Spleen (tissue), 11 donors: ENCODE measurements around the gene PKNOX1. TPM values are rescaled to one million over a fixed set of nuclear protein-coding genes. Genes with fewer than 3 reads are reported as not detected.
"Not testable (repeated sequence)": the region's sequence is repeated elsewhere in the genome, so short reads cannot be mapped to it uniquely, and the experiment has no call there.

Experiments
- DNase-seq: peaks from one replicate; pipeline ENCODE4 v3.0.0-alpha.2; 2020
- H3K27ac ChIP-seq, 8 donors: fragments of 200-600 bp; sonication (generic) in 7 of 8; 1 replicate in 4 of 8; 2 replicates in 4 of 8; pipeline versions ENCODE4 v1.5.0 to v1.8.0; 2016 to 2021; ENCODE audit warnings: inconsistent platforms in 4 of 8, mild to moderate bottlenecking in 4 of 8, moderate library complexity in 1 of 8
- H3K27me3 ChIP-seq, 7 donors: fragments of 200-600 bp; sonication (generic) in 6 of 7; replicated peaks in 1 of 7; 1 replicate in 4 of 7; 2 replicates in 3 of 7; pipeline versions ENCODE4 v1.5.0 to v1.8.0; 2016 to 2021; ENCODE audit warnings: inconsistent platforms in 3 of 7, mild to moderate bottlenecking in 1 of 7
- H3K36me3 ChIP-seq, 6 donors: fragments of 200-600 bp; sonication (generic) in 5 of 6; 1 replicate in 4 of 6; 2 replicates in 2 of 6; pipeline versions ENCODE4 v1.5.0 to v1.8.0; 2016 to 2021; ENCODE audit warnings: inconsistent platforms in 2 of 6
- H3K4me1 ChIP-seq, 6 donors: fragments of 200-600 bp; sonication (generic) in 5 of 6; 1 replicate in 3 of 6; 2 replicates in 3 of 6; pipeline versions ENCODE4 v1.5.0 to v1.8.0; 2016 to 2021; ENCODE audit warnings: inconsistent platforms in 3 of 6
- H3K4me3 ChIP-seq, 8 donors: fragments of 200-600 bp; sonication (generic) in 7 of 8; 1 replicate in 4 of 8; 2 replicates in 4 of 8; pipeline versions ENCODE4 v1.5.0 to v1.8.0; 2016 to 2021; ENCODE audit warnings: inconsistent platforms in 4 of 8, mild to moderate bottlenecking in 4 of 8, moderate library complexity in 2 of 8
- H3K9me3 ChIP-seq, 8 donors: fragments of 200-600 bp; sonication (generic) in 7 of 8; 1 replicate in 4 of 8; 2 replicates in 4 of 8; pipeline versions ENCODE4 v1.5.0 to v1.8.0; 2016 to 2021; ENCODE audit warnings: inconsistent platforms in 4 of 8
- POLR2A ChIP-seq, 3 donors: fragments of 450-650 bp; IDR thresholded peaks; one replicate each; pipeline ENCODE4 v1.5.1; 2017; ENCODE audit warnings: antibody characterized with exemption in 3 of 3, mild to moderate bottlenecking in 1 of 3
- POLR2AphosphoS5 ChIP-seq, 3 donors: sonication (generic); formaldehyde crosslinking; IDR thresholded peaks; one replicate each; pipeline ENCODE4 v1.5.1; 2017; ENCODE audit warnings: antibody characterized with exemption in 3 of 3
- WGBS, 5 donors: extraction: QIAGEN DNeasy Blood & Tissue Kit in 3 of 5; methylation state at CpG; one replicate each; pipeline versions ENCODE4 v1.1.5 to v1.1.7; 2013 to 2018; 5-methylcytosine and 5-hydroxymethylcytosine counted together
- intact Hi-C: fragments of 100-400 bp; cut with DNase I; formaldehyde crosslinking; loops from one replicate; pipeline ENCODE4 v1.15.0; 2023; ENCODE audit warnings: low total_unique reads
- polyA plus RNA-seq, 3 donors: library from polyadenylated mRNA; stranded (reverse); fragments of 200-250 nt; gene quantifications; one replicate each; pipeline ENCODE4 v1.2.1, GENCODE V29; 2013
- total RNA-seq, 7 donors: library from RNA; depleted of rRNA in 3 of 7; stranded (reverse); fragments of >200 nt in 3 of 7; fragmentation: NEBNext Ultra II Directional in 4 of 7; extraction: Animal tissue kit (Norgen Biotek cat#: 25700) in 4 of 7; gene quantifications; one replicate each; pipeline versions ENCODE4 v1.1.0 to v1.2.1, GENCODE V29; 2016 to 2021
- TF ChIP-seq, protein P1 (sequence below), 11 experiments: fragments of 200-600 bp in 7 of 11; fragments of 450-650 bp in 4 of 11; sonication (generic) in 4 of 11; IDR thresholded peaks in 8 of 11; conservative IDR thresholded peaks in 3 of 11; 1 replicate in 7 of 11; 2 replicates in 4 of 11; pipeline versions ENCODE4 v1.4.0 to v1.8.0; 2016 to 2021; ENCODE audit warnings: antibody characterized with exemption in 11 of 11, inconsistent platforms in 4 of 11, mild to moderate bottlenecking in 1 of 11
- donor health status: healthy with polysubstance abuse.
- donor health status: DM: no; HTN: no; CAD: no; lungs with moderate emphysema.
- donor health status: DM: no; HTN: no; CAD: no.
- donor health status: Bipolar disorder and iron deficiency.
- donor health status: healthy.
- donor health status: DM: no; HTN: no; CAD: no.
- donor health status: DM: yes; HTN: yes; CAD: no.

Gene PKNOX1
- total and polyA plus RNA-seq, 10 donors: 7.3 to 21.2 (median 12.7) TPM

DNA sequence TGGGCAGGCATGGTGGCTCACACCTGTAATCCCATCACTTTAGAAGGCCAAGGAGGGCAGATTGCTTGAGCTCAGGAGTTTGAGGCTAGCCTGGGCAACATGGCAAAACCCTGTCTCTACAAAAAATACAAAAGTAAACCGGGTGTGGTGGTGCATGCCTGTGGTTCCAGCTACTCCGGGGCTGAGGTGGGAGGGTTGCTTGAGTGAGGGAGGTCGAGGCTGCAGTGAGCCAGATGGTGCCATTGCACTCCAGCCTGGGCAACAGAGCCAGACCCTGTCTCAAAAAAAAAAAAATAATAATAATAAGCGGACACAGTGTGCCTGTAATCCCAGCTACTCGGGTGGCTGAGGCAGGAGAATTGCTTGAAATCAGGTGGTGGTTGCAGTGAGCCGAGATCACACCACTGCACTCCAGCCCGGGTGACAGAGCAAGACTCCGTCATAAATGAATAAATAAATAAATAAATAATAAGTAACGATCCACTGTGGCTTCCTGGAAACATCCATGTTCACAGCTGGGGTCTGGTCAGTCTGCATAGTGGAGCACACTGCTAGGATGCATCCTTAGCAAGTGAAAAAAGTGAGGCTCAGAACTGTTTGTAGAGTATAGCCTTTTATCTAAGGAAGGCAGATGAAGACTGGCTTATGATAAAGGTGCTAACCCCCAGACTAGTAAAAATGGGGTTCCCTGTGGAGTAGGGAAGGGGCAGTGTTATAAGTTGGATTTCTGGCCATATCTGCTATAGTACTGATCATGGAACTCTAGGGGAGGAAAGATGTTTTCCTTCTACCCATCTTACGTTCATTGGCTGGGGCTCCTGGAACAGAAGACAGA lies 15.7 kb downstream of the PKNOX1 start:
- H3K4me1 ChIP-seq: peaks cover 0 to 57% (median 14%) of the 10 kb centered on the region in 6 donors
- H3K9me3 ChIP-seq: no peaks in the 10 kb centered on the region
- no peak overlapping the region for H3K4me3 ChIP-seq
- no peaks in the 10 kb centered on the region for H3K27me3 ChIP-seq
- TF ChIP-seq, protein P1, sequence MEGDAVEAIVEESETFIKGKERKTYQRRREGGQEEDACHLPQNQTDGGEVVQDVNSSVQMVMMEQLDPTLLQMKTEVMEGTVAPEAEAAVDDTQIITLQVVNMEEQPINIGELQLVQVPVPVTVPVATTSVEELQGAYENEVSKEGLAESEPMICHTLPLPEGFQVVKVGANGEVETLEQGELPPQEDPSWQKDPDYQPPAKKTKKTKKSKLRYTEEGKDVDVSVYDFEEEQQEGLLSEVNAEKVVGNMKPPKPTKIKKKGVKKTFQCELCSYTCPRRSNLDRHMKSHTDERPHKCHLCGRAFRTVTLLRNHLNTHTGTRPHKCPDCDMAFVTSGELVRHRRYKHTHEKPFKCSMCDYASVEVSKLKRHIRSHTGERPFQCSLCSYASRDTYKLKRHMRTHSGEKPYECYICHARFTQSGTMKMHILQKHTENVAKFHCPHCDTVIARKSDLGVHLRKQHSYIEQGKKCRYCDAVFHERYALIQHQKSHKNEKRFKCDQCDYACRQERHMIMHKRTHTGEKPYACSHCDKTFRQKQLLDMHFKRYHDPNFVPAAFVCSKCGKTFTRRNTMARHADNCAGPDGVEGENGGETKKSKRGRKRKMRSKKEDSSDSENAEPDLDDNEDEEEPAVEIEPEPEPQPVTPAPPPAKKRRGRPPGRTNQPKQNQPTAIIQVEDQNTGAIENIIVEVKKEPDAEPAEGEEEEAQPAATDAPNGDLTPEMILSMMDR (IDR thresholded peaks at IDR 0.05 in 8 of 11, conservative IDR thresholded peaks at IDR 0.05 in 3 of 11): no peak
- TF ChIP-seq POLR2A (IDR thresholded peaks at IDR 0.05) (no peak), POLR2AphosphoS5 (IDR thresholded peaks at IDR 0.05) (no peak)
- DNase-seq: no peak
- no peak overlapping the region for H3K27ac ChIP-seq
- WGBS, 5 donors: 68 to 80% (median 76%) methylated on average over 10 of the region's 10 CpGs
- intact Hi-C loops: no loop called here
- H3K36me3 ChIP-seq: peaks cover 0 to 15% (median 0%) of the 10 kb centered on the region in 6 donors

DNA sequence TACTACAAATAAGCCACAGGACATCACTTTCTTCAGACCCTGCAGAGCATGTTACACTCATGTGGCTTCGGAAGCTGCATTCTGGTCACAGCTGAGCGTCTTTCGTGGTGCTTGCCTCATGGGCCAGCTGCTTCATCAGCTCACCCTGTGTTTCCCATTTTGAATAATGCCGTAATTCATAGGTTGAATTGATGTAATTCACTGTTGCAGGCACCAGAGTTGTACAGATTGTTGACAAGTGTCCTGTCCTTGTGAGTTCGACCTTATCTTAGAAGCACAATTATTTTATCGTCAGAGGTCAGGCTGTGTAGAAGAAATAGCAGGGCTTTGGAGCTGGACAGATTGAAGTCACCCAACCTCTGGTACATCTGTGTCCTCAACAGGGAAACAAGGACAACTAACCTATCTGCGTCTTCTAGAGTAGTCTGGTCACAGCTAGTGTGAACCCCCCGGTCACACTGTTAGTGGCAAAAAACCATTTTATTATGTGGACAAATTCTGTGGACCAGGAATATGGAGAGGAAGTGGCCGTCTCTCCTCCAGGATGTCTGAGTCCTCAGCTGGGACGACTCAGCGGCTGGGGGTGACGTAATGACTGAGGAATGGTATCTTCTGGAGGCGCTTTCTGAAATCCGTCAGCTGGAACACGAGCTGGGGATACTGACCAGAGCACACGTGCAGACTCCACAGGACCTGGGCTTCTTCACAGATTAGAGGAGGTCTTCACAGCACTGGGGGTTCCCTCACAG lies 17.8 kb downstream of the PKNOX1 start:
- TF ChIP-seq POLR2AphosphoS5 (IDR thresholded peaks at IDR 0.05): peak in 1 of 3 donors; percentile 4
- TF ChIP-seq, protein P1 (IDR thresholded peaks at IDR 0.05 in 8 of 11, conservative IDR thresholded peaks at IDR 0.05 in 3 of 11): no peak
- no peaks in the 10 kb centered on the region for H3K9me3 ChIP-seq
- peak; percentile 60 for DNase-seq
- no peaks in the 10 kb centered on the region for H3K27me3 ChIP-seq
- intact Hi-C loops: no loop called here
- 52 to 72% (median 62%) methylated on average over 13 to 16 of the region's 16 CpGs for WGBS, 5 donors
- peaks cover 0 to 15% (median 0%) of the 10 kb centered on the region in 6 donors for H3K36me3 ChIP-seq
- peaks cover 0 to 46% (median 11%) of the 10 kb centered on the region in 6 donors for H3K4me1 ChIP-seq
- H3K27ac ChIP-seq: peak overlapping the region in 5 of 8 donors; percentile 27 to 71 (median 54)
- H3K4me3 ChIP-seq: no peak overlapping the region

DNA sequence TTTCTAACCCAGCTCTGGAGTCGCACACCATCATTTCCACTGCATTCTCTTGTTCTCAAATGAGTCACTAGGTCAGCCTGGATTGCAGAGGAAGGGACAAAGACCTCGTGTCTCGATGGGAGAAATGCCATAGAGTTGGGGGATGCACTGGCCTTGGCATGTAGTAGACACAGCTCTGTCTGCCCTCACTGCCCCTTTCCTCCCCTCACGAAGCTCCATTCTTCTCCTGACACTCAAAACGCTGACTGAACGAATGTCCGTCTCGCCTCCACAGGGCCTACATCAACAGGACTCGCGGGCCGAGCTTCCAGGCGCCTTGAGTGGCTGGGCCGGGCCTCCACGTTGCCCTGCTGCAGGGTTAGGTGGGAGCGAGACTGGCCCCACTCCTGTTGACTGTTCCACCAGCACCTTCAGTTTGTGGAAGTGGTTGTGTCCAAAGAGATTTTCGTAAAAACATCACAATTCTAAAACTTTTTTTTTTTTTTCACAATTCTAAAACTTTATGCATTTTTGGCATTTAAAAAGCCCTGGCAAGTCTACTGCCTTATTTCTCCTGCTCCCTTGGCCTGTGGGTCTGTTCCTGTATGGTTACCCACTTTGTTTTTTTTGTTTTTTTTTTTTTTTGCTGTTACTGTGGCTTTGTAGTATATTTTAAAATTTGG lies 18.8 kb downstream of the PKNOX1 start:
- DNase-seq: no peak
- Histone ChIP-seq H3K27ac (peak overlapping the region in 5 of 8 donors; percentile 27 to 71 (median 40)), H3K4me3 (no peak overlapping the region), H3K9me3 (peaks cover 0 to 8% (median 0%) of the 10 kb centered on the region in 8 donors), H3K36me3 (peaks cover 0 to 15% (median 0%) of the 10 kb centered on the region in 6 donors), H3K4me1 (peaks cover 0 to 46% (median 11%) of the 10 kb centered on the region in 6 donors), H3K27me3 (no peaks in the 10 kb centered on the region)
- TF ChIP-seq POLR2AphosphoS5 (IDR thresholded peaks at IDR 0.05): peak; percentile 43 to 53 (median 43)
- no peak for TF ChIP-seq POLR2A (IDR thresholded peaks at IDR 0.05)
- intact Hi-C loops: no loop called here
- WGBS, 5 donors: 76 to 86% (median 85%) methylated on average over 16 of the region's 16 CpGs

DNA sequence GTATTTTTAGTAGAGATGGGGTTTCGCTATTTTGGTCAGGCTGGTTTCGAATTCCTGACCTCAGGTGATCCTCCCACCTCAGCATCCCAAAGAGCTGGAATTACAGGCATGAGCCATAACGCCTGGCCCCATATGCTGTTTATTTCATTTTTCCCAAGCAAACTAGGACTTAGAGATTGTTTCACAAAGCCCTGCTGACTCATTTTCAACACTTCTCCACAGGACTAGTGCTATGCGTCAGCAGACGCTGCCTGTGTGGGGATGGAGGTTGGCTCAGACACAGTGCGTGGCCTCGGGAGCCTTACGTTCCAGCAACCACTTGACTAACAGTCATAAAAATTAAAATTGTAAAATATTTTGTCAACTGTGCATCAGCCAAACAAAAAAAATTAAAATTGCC lies 22.7 kb downstream of the PKNOX1 start:
- H3K4me1 ChIP-seq: peaks cover 0 to 18% (median 2%) of the 10 kb centered on the region in 6 donors
- no peak for DNase-seq
- H3K27ac ChIP-seq: peak overlapping the region in 2 of 8 donors; percentile 3 to 18
- peaks cover 0 to 13% (median 0%) of the 10 kb centered on the region in 6 donors for H3K36me3 ChIP-seq
- TF ChIP-seq POLR2AphosphoS5 (IDR thresholded peaks at IDR 0.05) (peak in 1 of 3 donors; percentile 19), POLR2A (IDR thresholded peaks at IDR 0.05) (no peak)
- TF ChIP-seq, protein P1 (IDR thresholded peaks at IDR 0.05 in 8 of 11, conservative IDR thresholded peaks at IDR 0.05 in 3 of 11): no peak
- 73 to 88% (median 87%) methylated on average over 8 of the region's 8 CpGs for WGBS, 5 donors
- peaks cover 2 to 25% (median 11%) of the 10 kb centered on the region in 8 donors for H3K9me3 ChIP-seq
- intact Hi-C loops: no loop called here
- no peaks in the 10 kb centered on the region for H3K27me3 ChIP-seq
- no peak overlapping the region for H3K4me3 ChIP-seq

DNA sequence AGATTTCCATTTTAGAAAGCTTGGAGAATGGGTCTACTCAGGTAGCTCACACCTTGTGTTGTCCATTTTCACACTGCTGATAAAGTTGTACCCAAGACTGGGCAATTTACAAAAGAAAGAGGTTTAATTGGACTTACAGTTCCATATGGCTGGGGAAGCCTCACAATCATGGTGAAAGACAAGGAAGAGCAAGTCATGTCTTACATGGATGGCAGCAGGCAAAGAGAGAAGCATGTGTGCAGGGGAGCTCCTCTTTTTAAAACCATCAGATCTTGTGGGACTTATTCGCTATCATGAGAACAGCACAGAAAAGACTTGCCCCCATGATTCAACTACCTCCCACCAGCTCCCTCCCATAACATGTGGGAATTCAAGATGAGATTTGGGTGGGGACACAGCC lies 23.6 kb downstream of the PKNOX1 start:
- not testable (repeated sequence) for H3K27ac ChIP-seq

DNA sequence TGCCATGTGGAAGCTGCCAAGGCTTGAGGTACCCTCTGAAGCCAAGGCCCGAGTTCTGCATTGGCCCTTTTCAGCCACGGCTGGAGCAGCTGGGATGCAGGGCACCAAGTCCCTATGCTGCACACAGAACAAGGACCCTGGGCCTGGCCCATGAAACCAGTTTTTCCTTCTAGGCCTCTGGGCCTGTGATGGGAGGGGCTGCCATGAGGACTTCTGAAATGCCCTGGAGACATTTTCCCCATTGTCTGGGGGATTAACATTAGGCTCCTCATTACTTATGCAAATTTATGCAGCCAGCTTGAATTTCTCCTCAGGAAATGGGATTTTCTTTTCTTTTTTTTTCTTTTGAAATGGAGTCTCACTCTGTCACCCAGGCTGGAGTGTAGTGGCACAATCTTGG lies 24.8 kb downstream of the PKNOX1 start:
- WGBS, 5 donors: 93 to 100% (median 98%) methylated on average over 2 of the region's 2 CpGs
- H3K4me1 ChIP-seq, intact Hi-C loops, H3K27me3 ChIP-seq, DNase-seq, H3K4me3 ChIP-seq, H3K36me3 ChIP-seq, H3K27ac ChIP-seq: not testable (repeated sequence)
- H3K9me3 ChIP-seq: peaks cover 2 to 25% (median 11%) of the 10 kb centered on the region in 8 donors

More for the DNA sequence above, 23.6 kb downstream of the PKNOX1 start:
- H3K27me3 ChIP-seq, H3K36me3 ChIP-seq, DNase-seq, H3K4me3 ChIP-seq, intact Hi-C loops: not testable (repeated sequence)
- WGBS, 5 donors: 100% methylated on average over 1 of the region's 1 CpG
- H3K9me3 ChIP-seq: peaks cover 2 to 25% (median 11%) of the 10 kb centered on the region in 8 donors
- H3K4me1 ChIP-seq: peaks cover 0 to 11% (median 0%) of the 10 kb centered on the region in 6 donors
